Endothelial cell of umbilical vein (primary cell): ENCODE data around the gene SYNE1. TPM values are rescaled to one million over a fixed set of nuclear protein-coding genes. Genes with fewer than 3 reads are reported as not detected.

Source experiments
- BruUV-seq: library from RNA; stranded (reverse); fragments of 400-500 nt; replicated peaks from 2 replicates; lab custom pipeline; 2021; lab: Mats Ljungman, UMichigan
- CTCF ChIA-PET: fragments of 300-600, 350-600 bp; sonication (Branson Sonifier 250); formaldehyde crosslinking; loops from one replicate; lab custom pipeline; 2021; ENCODE audit warnings: antibody characterized with exemption, inconsistent platforms; lab: Charles Lee
- POLR2A ChIA-PET: fragments of 300-600, 350-600 bp; sonication (Branson Sonifier 250); formaldehyde crosslinking; loops from one replicate; lab custom pipeline; 2021; ENCODE audit warnings: antibody characterized with exemption, inconsistent platforms; lab: Charles Lee
- DNase-seq: peaks from one replicate; pipeline ENCODE4 v3.0.0-alpha.2; 2011; ENCODE audit warnings: low read depth, low spot score
- FAIRE-seq: peaks from 2 replicates; lab custom pipeline; 2011; peaks lifted over from hg19 to GRCh38; lab: Jason Lieb, UNC
- H2AFZ ChIP-seq: 2 replicates; pipeline ENCODE4 v1.6.0; 2012; ENCODE audit warnings: low read depth, low read length, control low read depth, inconsistent platforms
- H3K27ac ChIP-seq: 2 replicates; pipeline ENCODE4 v1.5.1; 2011; ENCODE audit warnings: low read depth, mild to moderate bottlenecking, control low read depth, low read length, moderate library complexity; ENCODE audit not compliant: insufficient read depth
- H3K27me3 ChIP-seq, 2 experiments: 2 replicates each; pipeline versions ENCODE4 v1.6.0 to v1.6.1; 2011; ENCODE audit warnings: low read length in 2 of 2, mixed read lengths in 1 of 2; ENCODE audit not compliant: control insufficient read depth in 2 of 2, insufficient read depth in 2 of 2
- H3K36me3 ChIP-seq, 2 experiments: 2 replicates in 1 of 2; 3 replicates in 1 of 2; pipeline ENCODE4 v1.5.1; 2011; ENCODE audit warnings: low read length in 2 of 2, mild to moderate bottlenecking in 1 of 2, moderate library complexity in 1 of 2; ENCODE audit not compliant: control insufficient read depth in 2 of 2, insufficient read depth in 2 of 2; ENCODE audit errors: extremely low read depth in 1 of 2
- H3K4me1 ChIP-seq: 3 replicates; pipeline ENCODE4 v1.5.1; 2011; ENCODE audit warnings: mild to moderate bottlenecking, low read length; ENCODE audit not compliant: control insufficient read depth, insufficient read depth; ENCODE audit errors: extremely low read depth
- H3K4me2 ChIP-seq: 2 replicates; pipeline ENCODE4 v1.6.1; 2011; ENCODE audit warnings: low read length, control low read depth, mixed read lengths; ENCODE audit not compliant: insufficient read depth
- H3K4me3 ChIP-seq, 3 experiments: fragments of 200-600 bp in 1 of 3; sonication (generic), shearing (Covaris generic) in 1 of 3; replicated peaks in 1 of 3; 2 replicates each; pipeline ENCODE4 v1.5.1; 2011 to 2016; ENCODE audit warnings: control low read depth in 3 of 3, low read length in 3 of 3, mild to moderate bottlenecking in 2 of 3, inconsistent platforms in 1 of 3, low read depth in 1 of 3, moderate library complexity in 1 of 3; ENCODE audit not compliant: insufficient read depth in 1 of 3
- H3K79me2 ChIP-seq: 2 replicates; pipeline ENCODE4 v1.6.0; 2012; ENCODE audit warnings: low read length, inconsistent platforms; ENCODE audit not compliant: control insufficient read depth, insufficient read depth
- H3K9ac ChIP-seq: replicated peaks from 2 replicates; pipeline ENCODE3; 2011; ENCODE audit warnings: low read length, control low read depth; ENCODE audit not compliant: insufficient read depth; ENCODE audit errors: extremely low read depth
- H3K9me1 ChIP-seq: replicated peaks from 3 replicates; pipeline ENCODE4 v1.6.0; 2011; ENCODE audit warnings: mild to moderate bottlenecking, low read length; ENCODE audit not compliant: control insufficient read depth, insufficient read depth; ENCODE audit errors: extremely low read depth
- H3K9me3 ChIP-seq: replicated peaks from 2 replicates; pipeline ENCODE4 v1.5.1; 2012; ENCODE audit warnings: low read length, inconsistent platforms; ENCODE audit not compliant: control insufficient read depth, insufficient read depth
- H4K20me1 ChIP-seq: replicated peaks from 2 replicates; pipeline ENCODE3; 2011; ENCODE audit warnings: mild to moderate bottlenecking, low read length; ENCODE audit not compliant: control insufficient read depth, insufficient read depth; ENCODE audit errors: extremely low read depth
- EZH2 ChIP-seq: IDR thresholded peaks from 2 replicates; pipeline ENCODE4 v1.6.1; 2012; ENCODE audit warnings: borderline replicate concordance, low read depth, mild to moderate bottlenecking, moderate library complexity, low read length, inconsistent platforms; ENCODE audit not compliant: severe bottlenecking
- FOS ChIP-seq: IDR thresholded peaks from 2 replicates; pipeline ENCODE4 v1.6.1; 2011; ENCODE audit warnings: mild to moderate bottlenecking, low read length, moderate library complexity, borderline replicate concordance; ENCODE audit not compliant: insufficient read depth
- GATA2 ChIP-seq: IDR thresholded peaks from 2 replicates; pipeline ENCODE4 v1.7.0; 2011; ENCODE audit warnings: low read depth, mild to moderate bottlenecking, moderate library complexity, mixed read lengths, low read length; ENCODE audit not compliant: insufficient read length, insufficient read depth
- JUN ChIP-seq: IDR thresholded peaks from 2 replicates; pipeline ENCODE4 v1.6.1; 2011; ENCODE audit warnings: borderline replicate concordance, low read depth; ENCODE audit not compliant: insufficient read length, insufficient read depth
- MAX ChIP-seq: IDR thresholded peaks from 2 replicates; pipeline ENCODE4 v1.6.1; 2011; ENCODE audit not compliant: insufficient read depth, insufficient read length
- MYC ChIP-seq: IDR thresholded peaks from one replicate; pipeline ENCODE4 v1.6.1; 2011; ENCODE audit warnings: mild to moderate bottlenecking, low read depth, low read length
- POLR2A ChIP-seq: IDR thresholded peaks from 2 replicates; pipeline ENCODE4 v1.6.1; 2012; ENCODE audit warnings: low read depth, mild to moderate bottlenecking, control low read depth, low read length
- POLR2AphosphoS5 ChIP-seq: IDR thresholded peaks from 2 replicates; pipeline ENCODE4 v1.6.1; 2012; ENCODE audit warnings: low read depth, mild to moderate bottlenecking, control low read depth, low read length, moderate library complexity; ENCODE audit not compliant: insufficient read depth
- dilution Hi-C: fragments of 300-500 bp; cut with MboI; formaldehyde crosslinking; loops from one replicate; pipeline ENCODE4 v1.15.0; 2019; ENCODE audit warnings: low sequenced_read_pairs; ENCODE audit not compliant: extremely low pct_ligation_motif_present
- intact Hi-C: fragments of 100-400 bp; cut with micrococcal nuclease; formaldehyde crosslinking; loops from one replicate; pipeline ENCODE4 v1.10.0; 2022
- polyA plus RNA-seq, 4 experiments: library from polyadenylated mRNA; depleted of rRNA in 3 of 4; stranded (reverse) in 3 of 4; unstranded in 1 of 4; fragments of >200 nt; gene quantifications; 2 replicates each; pipeline versions ENCODE4 v1.2.1 to v1.2.3, GENCODE V29; 2011 to 2012; ENCODE audit warnings: missing spikeins in 1 of 4
- total RNA-seq: library from RNA; stranded (reverse); gene quantifications from 2 replicates; pipeline ENCODE4 v1.2.3, GENCODE V29; 2021
- TF ChIP-seq, protein P1 (sequence below), 2 donors: IDR thresholded peaks; 1 replicate in 1 of 2; 2 replicates in 1 of 2; pipeline ENCODE4 v1.5.1; 2011; ENCODE audit warnings: low read length in 2 of 2, mild to moderate bottlenecking in 2 of 2, moderate library complexity in 2 of 2, control low read depth in 1 of 2, inconsistent platforms in 1 of 2, low read depth in 1 of 2; ENCODE audit not compliant: insufficient read depth in 1 of 2; ENCODE audit errors: extremely low read depth in 1 of 2

Gene SYNE1
- total and polyA plus RNA-seq, 2 donors (not counting 3 experiments of a cell fraction or from before 2014, with no cell fraction given): 26.5 to 52.3 TPM

GRCh38 chr6:152458648-152459644, 178.2 kb downstream of the SYNE1 start:
- CTCF ChIA-PET: interaction anchor here (1.1 to 1.7 kb wide), 3 partner anchors 11 to 27 kb away, joined by 3 to 8 read pairs (median 5); no protein-coding TSS in a partner anchor
- dilution Hi-C loops (no loop called here), intact Hi-C loops (loop anchor here (1.0 kb wide), 1 partner anchor 78 kb away; no protein-coding TSS in a partner anchor)
- H3K9me3 ChIP-seq: no peaks in the 10 kb centered on the region
- H3K9ac ChIP-seq: no peak overlapping the region
- no peak overlapping the region for H3K27ac ChIP-seq
- DNase-seq (peak; percentile 48), FAIRE-seq (no peak)
- H2AFZ ChIP-seq: no peak overlapping the region
- H3K27me3 ChIP-seq: no peaks in the 10 kb centered on the region
- H3K4me3 ChIP-seq: no peak overlapping the region
- H3K4me1 ChIP-seq: peaks cover 17% of the 10 kb centered on the region
- H3K79me2 ChIP-seq: no peaks in the 10 kb centered on the region
- no peaks in the 10 kb centered on the region for H3K9me1 ChIP-seq
- BruUV-seq: TSS peak; percentile 25
- H3K36me3 ChIP-seq: no peaks in the 10 kb centered on the region
- H3K4me2 ChIP-seq: no peak overlapping the region
- POLR2A ChIA-PET: no interaction called here
- no peaks in the 10 kb centered on the region for H4K20me1 ChIP-seq
- TF ChIP-seq JUN (peak; percentile 27), FOS (no peak)

GRCh38 chr6:152457949-152458624, 179.1 kb downstream of the SYNE1 start:
- no peak overlapping the region for H3K4me3 ChIP-seq
- ChIA-PET POLR2A (no interaction called here), CTCF (interaction anchor here (1.1 to 1.3 kb wide), 2 partner anchors 10 to 28 kb away, joined by 3 to 5 read pairs; no protein-coding TSS in a partner anchor)
- intact Hi-C loops: loop anchor here (1.0 kb wide), 1 partner anchor 77 kb away; no protein-coding TSS in a partner anchor
- no peak for DNase-seq
- no peak overlapping the region for H3K27ac ChIP-seq
- H4K20me1 ChIP-seq: no peaks in the 10 kb centered on the region
- H3K79me2 ChIP-seq: no peaks in the 10 kb centered on the region
- TF ChIP-seq GATA2 (no peak), MAX (no peak), POLR2A (no peak), JUN (no peak), POLR2AphosphoS5 (no peak), MYC (no peak), FOS (no peak), EZH2 (no peak)
- TF ChIP-seq, protein P1, sequence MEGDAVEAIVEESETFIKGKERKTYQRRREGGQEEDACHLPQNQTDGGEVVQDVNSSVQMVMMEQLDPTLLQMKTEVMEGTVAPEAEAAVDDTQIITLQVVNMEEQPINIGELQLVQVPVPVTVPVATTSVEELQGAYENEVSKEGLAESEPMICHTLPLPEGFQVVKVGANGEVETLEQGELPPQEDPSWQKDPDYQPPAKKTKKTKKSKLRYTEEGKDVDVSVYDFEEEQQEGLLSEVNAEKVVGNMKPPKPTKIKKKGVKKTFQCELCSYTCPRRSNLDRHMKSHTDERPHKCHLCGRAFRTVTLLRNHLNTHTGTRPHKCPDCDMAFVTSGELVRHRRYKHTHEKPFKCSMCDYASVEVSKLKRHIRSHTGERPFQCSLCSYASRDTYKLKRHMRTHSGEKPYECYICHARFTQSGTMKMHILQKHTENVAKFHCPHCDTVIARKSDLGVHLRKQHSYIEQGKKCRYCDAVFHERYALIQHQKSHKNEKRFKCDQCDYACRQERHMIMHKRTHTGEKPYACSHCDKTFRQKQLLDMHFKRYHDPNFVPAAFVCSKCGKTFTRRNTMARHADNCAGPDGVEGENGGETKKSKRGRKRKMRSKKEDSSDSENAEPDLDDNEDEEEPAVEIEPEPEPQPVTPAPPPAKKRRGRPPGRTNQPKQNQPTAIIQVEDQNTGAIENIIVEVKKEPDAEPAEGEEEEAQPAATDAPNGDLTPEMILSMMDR (IDR thresholded peaks at IDR 0.05; ENCODE audit: extremely low read depth in 1 of 2, insufficient read depth in 1 of 2, low read depth in 1 of 2, low read length in 2 of 2): no peak
- no peak for FAIRE-seq
- no peak overlapping the region for H3K4me2 ChIP-seq
- no peaks in the 10 kb centered on the region for H3K9me1 ChIP-seq
- no peaks in the 10 kb centered on the region for H3K27me3 ChIP-seq
- no peak overlapping the region for H3K9ac ChIP-seq
- no peaks in the 10 kb centered on the region for H3K9me3 ChIP-seq
- no peak overlapping the region for H2AFZ ChIP-seq
- no peaks in the 10 kb centered on the region for H3K36me3 ChIP-seq
- dilution Hi-C loops: no loop called here
- H3K4me1 ChIP-seq: peaks cover 23% of the 10 kb centered on the region
- no TSS peak for BruUV-seq
